Progenitor cell of endocrine pancreas (in vitro differentiated cells): ENCODE data around the gene IFITM5. TPM values are rescaled to one million over a fixed set of nuclear protein-coding genes. Genes with fewer than 3 reads are reported as not detected.

Experiments used
- DNase-seq: peaks from one replicate; pipeline ENCODE4 v3.0.0; 2021; ENCODE audit warnings: low spot score; ENCODE audit not compliant: unreplicated experiment
- H3K27ac Mint-ChIP-seq: 2 replicates; pipeline ENCODE4 v1.8.0; 2021; ENCODE audit warnings: mild to moderate bottlenecking, moderate library complexity, mixed read lengths
- H3K27me3 Mint-ChIP-seq: 2 replicates; pipeline ENCODE4 v1.8.0; 2021; ENCODE audit warnings: mixed read lengths
- H3K36me3 Mint-ChIP-seq: 2 replicates; pipeline ENCODE4 v1.8.0; 2022; ENCODE audit warnings: mixed read lengths; ENCODE audit not compliant: insufficient read depth
- H3K4me1 Mint-ChIP-seq: 2 replicates; pipeline ENCODE4 v1.8.0; 2021; ENCODE audit warnings: low read depth, mixed read lengths
- H3K4me3 Mint-ChIP-seq: 2 replicates; pipeline ENCODE4 v1.8.0; 2021; ENCODE audit warnings: low read depth, mild to moderate bottlenecking, moderate library complexity, mixed read lengths
- H3K9me3 Mint-ChIP-seq: 2 replicates; pipeline ENCODE4 v1.8.0; 2021; ENCODE audit warnings: low read depth, mixed read lengths
- total RNA-seq: library from RNA; stranded (reverse); gene quantifications from 2 replicates; pipeline ENCODE4 v1.2.1, GENCODE V29; 2021
- TF ChIP-seq, protein P1 (sequence below): fragments of 200-600 bp; sonication (generic); IDR thresholded peaks from one replicate; pipeline ENCODE4 v1.5.0; 2021; ENCODE audit warnings: antibody characterized with exemption, mild to moderate bottlenecking; ENCODE audit not compliant: unreplicated experiment

The IFITM5 gene
- total RNA-seq, 1 donor from 2014 or later = not detected

DNA sequence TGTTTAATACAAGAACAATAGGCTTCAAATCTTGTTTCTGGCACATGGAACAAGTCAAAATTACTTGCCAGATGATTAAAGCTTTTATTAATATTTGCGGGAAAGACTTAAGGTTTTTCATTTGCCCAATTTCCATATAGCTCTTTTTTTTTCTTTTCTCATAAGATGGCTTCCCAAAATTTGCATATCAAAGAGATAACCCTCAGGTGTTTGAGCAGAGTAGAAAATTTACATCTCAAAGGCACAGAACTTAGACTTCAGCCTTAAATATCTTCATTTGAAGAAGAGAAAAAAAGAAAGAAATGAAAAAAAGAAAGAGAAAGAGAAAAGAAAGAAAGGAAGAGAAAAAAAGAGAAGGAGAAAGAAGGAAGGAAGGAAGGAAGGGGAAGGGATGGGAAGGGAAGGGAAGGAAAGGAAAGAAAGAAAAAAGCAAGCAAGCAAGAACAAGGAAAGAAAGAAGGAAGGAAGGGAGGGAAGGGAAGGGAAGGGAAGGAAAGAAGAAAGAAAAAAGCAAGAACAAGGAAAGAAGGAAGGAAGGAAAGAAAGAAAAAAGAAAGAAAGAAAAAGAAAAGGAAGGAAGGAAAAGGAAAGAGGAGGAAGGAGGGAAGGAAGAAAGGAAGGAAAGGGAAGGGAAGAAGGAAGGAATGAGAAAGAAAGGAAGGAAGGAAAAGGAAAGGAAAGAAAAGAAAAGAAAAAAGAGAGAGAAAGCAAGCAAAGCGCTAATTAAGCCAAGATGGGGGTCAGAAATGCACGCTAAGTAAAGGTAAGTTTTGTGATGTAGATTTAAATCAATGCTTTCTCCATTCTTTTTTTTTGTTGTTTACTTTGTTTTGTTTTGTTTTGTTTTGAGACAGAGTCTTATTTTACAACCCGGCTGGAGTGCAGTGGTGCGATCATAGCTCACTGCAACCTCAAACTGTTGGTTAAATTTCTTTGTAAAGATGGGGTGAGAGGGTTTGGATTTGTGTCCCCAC, 41.5 kb upstream of the IFITM5 start:
- no peak overlapping the region for H3K27ac Mint-ChIP-seq
- no peaks in the 10 kb centered on the region for H3K9me3 Mint-ChIP-seq
- peaks cover 6% of the 10 kb centered on the region for H3K27me3 Mint-ChIP-seq
- DNase-seq = no peak
- no peaks in the 10 kb centered on the region for H3K36me3 Mint-ChIP-seq
- peaks cover 12% of the 10 kb centered on the region for H3K4me1 Mint-ChIP-seq
- H3K4me3 Mint-ChIP-seq = no peak overlapping the region
- TF ChIP-seq, protein P1, sequence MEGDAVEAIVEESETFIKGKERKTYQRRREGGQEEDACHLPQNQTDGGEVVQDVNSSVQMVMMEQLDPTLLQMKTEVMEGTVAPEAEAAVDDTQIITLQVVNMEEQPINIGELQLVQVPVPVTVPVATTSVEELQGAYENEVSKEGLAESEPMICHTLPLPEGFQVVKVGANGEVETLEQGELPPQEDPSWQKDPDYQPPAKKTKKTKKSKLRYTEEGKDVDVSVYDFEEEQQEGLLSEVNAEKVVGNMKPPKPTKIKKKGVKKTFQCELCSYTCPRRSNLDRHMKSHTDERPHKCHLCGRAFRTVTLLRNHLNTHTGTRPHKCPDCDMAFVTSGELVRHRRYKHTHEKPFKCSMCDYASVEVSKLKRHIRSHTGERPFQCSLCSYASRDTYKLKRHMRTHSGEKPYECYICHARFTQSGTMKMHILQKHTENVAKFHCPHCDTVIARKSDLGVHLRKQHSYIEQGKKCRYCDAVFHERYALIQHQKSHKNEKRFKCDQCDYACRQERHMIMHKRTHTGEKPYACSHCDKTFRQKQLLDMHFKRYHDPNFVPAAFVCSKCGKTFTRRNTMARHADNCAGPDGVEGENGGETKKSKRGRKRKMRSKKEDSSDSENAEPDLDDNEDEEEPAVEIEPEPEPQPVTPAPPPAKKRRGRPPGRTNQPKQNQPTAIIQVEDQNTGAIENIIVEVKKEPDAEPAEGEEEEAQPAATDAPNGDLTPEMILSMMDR = no peak

DNA sequence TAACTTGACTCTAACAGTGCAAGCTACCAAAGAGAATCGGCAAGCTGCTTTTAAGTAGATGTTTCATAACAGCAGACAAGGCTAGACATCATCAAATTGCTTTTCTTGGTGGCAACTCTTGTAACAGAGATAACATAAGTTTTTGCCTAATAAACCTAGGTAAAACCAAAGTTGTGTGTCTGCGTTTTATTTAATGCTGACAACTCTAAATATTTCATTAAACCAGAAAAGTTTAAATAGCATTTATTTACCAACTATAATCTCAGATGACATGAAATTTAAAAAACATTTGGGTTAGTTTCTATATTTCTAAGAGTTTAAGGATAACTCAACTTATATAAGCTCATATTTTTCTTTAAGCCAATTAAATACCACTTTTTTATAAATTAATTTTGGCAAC, 40.6 kb upstream of the IFITM5 start:
- no peak for DNase-seq
- Mint-ChIP-seq H3K9me3 (no peaks in the 10 kb centered on the region), H3K27me3 (peaks cover 3% of the 10 kb centered on the region), H3K4me3 (no peak overlapping the region), H3K4me1 (peaks cover 18% of the 10 kb centered on the region), H3K27ac (no peak overlapping the region), H3K36me3 (no peaks in the 10 kb centered on the region)
- TF ChIP-seq, protein P1 = no peak

DNA sequence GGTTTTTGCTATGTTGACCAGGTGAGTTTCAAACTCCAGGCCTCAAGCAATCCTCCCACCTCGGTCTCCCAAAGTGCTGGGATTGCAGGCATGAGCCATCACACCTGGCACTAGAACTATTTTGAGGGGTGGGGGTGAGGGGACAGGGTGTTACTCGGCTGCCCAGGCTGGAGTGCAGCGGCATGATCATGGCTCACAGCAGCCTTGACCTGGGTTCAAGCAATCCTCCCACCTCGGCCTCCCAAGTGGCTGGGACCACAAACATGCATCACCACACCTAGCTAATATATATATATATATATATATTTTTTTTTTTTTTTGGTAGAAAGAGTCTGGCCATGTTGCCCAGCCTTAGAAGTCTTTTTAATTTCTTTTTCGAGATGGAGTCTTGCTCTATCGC, 38.4 kb upstream of the IFITM5 start:
- Mint-ChIP-seq H3K36me3 (no peaks in the 10 kb centered on the region), H3K27ac (no peak overlapping the region), H3K4me1 (peaks cover 30% of the 10 kb centered on the region), H3K4me3 (no peak overlapping the region), H3K9me3 (no peaks in the 10 kb centered on the region), H3K27me3 (peaks cover 3% of the 10 kb centered on the region)
- DNase-seq = no peak
- TF ChIP-seq, protein P1 = no peak

DNA sequence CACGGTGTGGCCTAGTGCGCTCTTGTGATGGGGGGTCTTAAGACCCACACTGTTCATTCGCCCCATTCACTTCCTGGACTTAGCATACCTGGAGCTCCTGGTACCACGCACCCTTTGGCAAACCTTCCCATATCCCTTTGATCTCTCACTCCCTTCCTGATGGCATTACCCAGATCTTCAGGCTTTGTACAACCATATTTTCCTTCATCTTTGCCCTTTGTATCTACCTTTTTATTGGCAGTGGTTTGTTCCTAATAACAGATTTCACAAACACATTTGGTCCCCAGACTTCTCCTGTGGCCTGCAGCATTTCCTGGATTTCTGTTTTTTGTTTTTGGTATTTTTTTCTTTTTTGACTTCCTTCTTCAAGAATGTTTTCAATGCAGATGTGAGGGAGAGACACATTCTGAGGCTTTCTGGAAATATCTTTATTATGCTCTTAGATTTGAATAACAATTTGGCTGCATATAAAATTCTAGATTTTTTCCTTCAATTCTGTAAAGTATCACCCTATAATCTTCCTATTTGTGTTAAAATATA, 37.4 kb upstream of the IFITM5 start:
- Mint-ChIP-seq H3K27me3 (peaks cover 3% of the 10 kb centered on the region), H3K36me3 (no peaks in the 10 kb centered on the region), H3K9me3 (no peaks in the 10 kb centered on the region), H3K4me1 (peaks cover 30% of the 10 kb centered on the region), H3K4me3 (no peak overlapping the region), H3K27ac (peak overlapping the region; percentile 84)
- TF ChIP-seq, protein P1 = no peak
- no peak for DNase-seq

DNA sequence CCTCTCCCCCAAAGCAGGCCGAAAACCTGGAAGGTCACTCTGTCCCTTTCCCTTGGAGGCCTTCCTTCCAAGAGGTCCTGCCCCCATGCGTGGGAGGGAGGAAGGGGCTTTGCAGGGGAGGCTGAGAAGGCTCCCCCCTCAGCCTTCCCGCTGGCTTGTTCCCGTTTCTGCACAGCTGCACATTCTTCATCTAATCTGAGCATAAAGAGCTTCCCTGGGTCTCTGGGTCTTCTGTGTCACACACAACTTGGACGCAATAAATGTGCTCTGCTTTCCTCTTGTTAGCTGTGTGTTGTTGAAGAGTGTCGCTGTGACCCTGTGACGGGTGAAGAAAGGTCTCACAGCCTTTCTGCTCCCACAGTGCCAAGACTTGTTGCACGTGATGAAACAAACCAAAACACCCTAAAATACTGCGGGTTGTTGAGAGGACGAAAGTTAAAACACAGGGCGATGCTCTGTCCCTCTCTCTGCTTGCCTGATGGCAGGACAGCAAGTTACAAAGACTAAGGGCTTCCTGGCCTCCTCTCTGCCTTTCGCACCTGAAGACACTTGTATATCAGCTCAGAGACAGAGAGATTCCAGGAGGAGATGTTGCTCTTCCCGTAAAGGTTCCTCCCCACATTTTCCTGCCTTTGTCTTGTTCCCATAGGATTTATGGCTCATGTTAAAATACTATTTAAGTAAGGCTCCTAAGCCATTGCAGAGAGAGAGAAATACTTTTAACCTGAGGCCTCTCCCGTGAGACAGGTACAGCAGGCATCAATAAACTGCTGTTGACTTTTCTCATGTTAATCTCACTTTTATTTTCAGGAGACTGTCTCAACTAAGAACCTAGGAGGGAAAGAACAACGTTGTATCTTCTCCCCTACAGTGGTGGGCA, 36.7 kb upstream of the IFITM5 start:
- TF ChIP-seq, protein P1 = no peak
- H3K4me3 Mint-ChIP-seq = peak overlapping the region; percentile 6
- H3K4me1 Mint-ChIP-seq = peaks cover 28% of the 10 kb centered on the region
- H3K9me3 Mint-ChIP-seq = no peaks in the 10 kb centered on the region
- H3K27me3 Mint-ChIP-seq = no peaks in the 10 kb centered on the region
- peak overlapping the region; percentile 84 for H3K27ac Mint-ChIP-seq
- DNase-seq = no peak
- no peaks in the 10 kb centered on the region for H3K36me3 Mint-ChIP-seq
